Measurements from ENCODE around the gene ARHGAP18. TPM values are rescaled to one million over a fixed set of nuclear protein-coding genes. Genes with fewer than 3 reads are reported as not detected.

Gene ARHGAP18
- total and polyA plus RNA-seq, 10 of the 15 experiments (the other 5 are each of a cell fraction or from before 2014, with no cell fraction given): 18.2 to 52.2 (median 31.7) TPM

- ChIA-PET CTCF (interaction anchor here (0.9 to 3.4 kb wide), 10 partner anchors 9 to 64 kb away, joined by 3 to 12 read pairs (median 5); partner anchors contain the start of gene ARHGAP18), POLR2A (interaction anchor here (0.8 to 8.6 kb wide), 7 partner anchors 10 to 65 kb away, joined by 3 to 85 read pairs (median 45); partner anchors contain the start of gene ARHGAP18), SMC1A (ENCODE audit: uncharacterized antibody, unreplicated experiment) (interaction anchor here (1.2 to 22.4 kb wide), 6 partner anchors 10 to 44 kb away, joined by 4 to 434 read pairs (median 39); partner anchors contain the start of gene ARHGAP18), RAD21 (ENCODE audit: unreplicated experiment) (interaction anchor here (2.8 to 8.5 kb wide), 5 partner anchors 10 to 41 kb away, joined by 9 to 138 read pairs (median 56); partner anchors contain the start of gene ARHGAP18)
- in situ Hi-C loops (cut with MboI): no loop called here
- intact Hi-C loops (cut with micrococcal nuclease; ENCODE audit: unreplicated experiment): loop anchor here (2.0 kb wide), 1 partner anchor 15 kb away; no protein-coding TSS in a partner anchor
- DNase-seq (ENCODE audit: low read depth, low spot score) (no peak), FAIRE-seq (no peak), ATAC-seq (no peak)
- no peak overlapping the region for H3K4me3 ChIP-seq
- H3K9ac ChIP-seq (ENCODE audit: control insufficient read depth, insufficient read depth, low read length): no peak overlapping the region
- H3K27ac ChIP-seq (ENCODE audit: control insufficient read depth, insufficient read depth): peak overlapping the region; percentile 93
- H4K20me1 ChIP-seq (ENCODE audit: control insufficient read depth, insufficient read depth): no peaks in the 10 kb centered on the region
- TF ChIP-seq IKZF1 (conservative IDR thresholded peaks at IDR 0.05): peak; percentile 15; the same call in 1 of the 2 replicates
- TF ChIP-seq ZNF384 (IDR thresholded peaks at IDR 0.05; ENCODE audit: borderline replicate concordance, low read depth, low read length): 0 out of 2 replicates have a peak, but pooled peaks have one; percentile 51
- TF ChIP-seq IKZF2 (IDR thresholded peaks at IDR 0.05): peak in 1 of 2 experiments; percentile 50; a peak in 1 of 4 replicates
- peak; percentile 83 for TF ChIP-seq SPI1 (IDR thresholded peaks at IDR 0.05; ENCODE audit: borderline replicate concordance, insufficient read depth, low read depth, low read length)
- no peak for TF ChIP-seq ZSCAN29 (IDR thresholded peaks at IDR 0.05)
- TF ChIP-seq SMARCA5 (IDR thresholded peaks at IDR 0.05): no peak
- no peak for TF ChIP-seq CHD1 (IDR thresholded peaks at IDR 0.05; ENCODE audit: low read depth, low read length)
- TF ChIP-seq RAD51 (IDR thresholded peaks at IDR 0.05): no peak
- peaks cover 90% of the 10 kb centered on the region for H3K79me2 ChIP-seq (ENCODE audit: control insufficient read depth, insufficient read depth, low read length)
- H3K36me3 ChIP-seq (ENCODE audit: control insufficient read depth in 2 of 2, insufficient read depth in 2 of 2, low read length in 1 of 2): 0 out of 4 replicates have a peak, but pooled peaks cover 0 to 13% of the 10 kb centered on the region in 2 experiments
- WGBS (ENCODE audit: insufficient coverage, insufficient replicate concordance, low lambda C conversion rate, missing lambda C conversion rate): 89% methylated on average over 5 of the region's 5 CpGs
- H3K4me2 ChIP-seq (ENCODE audit: control insufficient read depth, insufficient read depth): peak overlapping the region; percentile 84
- H3K4me1 ChIP-seq (ENCODE audit: control insufficient read depth, insufficient read depth, low read length): peaks cover 52% of the 10 kb centered on the region
- no peak overlapping the region for H2AFZ ChIP-seq (ENCODE audit: control insufficient read depth, low read depth, low read length)
- H3K27me3 ChIP-seq (replicated peaks in 1 of 2; ENCODE audit: control insufficient read depth in 2 of 2, insufficient read depth in 2 of 2, low read length in 1 of 2): no peaks in the 10 kb centered on the region
- BruUV-seq (replicated peaks): no TSS peak
- H3K9me3 ChIP-seq (replicated peaks; ENCODE audit: control insufficient read depth, insufficient read depth, low read length): no peaks in the 10 kb centered on the region; the same call in 2 of the 3 replicates
These were observed 24.3 kb downstream of the ARHGAP18 start for GRCh38 chr6:129685662-129686031.

Measured in GM12878 (cell line).